Islet precursor cell (in vitro differentiated cells): ENCODE measurements around the gene EIF6.

Experiments
- DNase-seq: peaks from one replicate; pipeline ENCODE4 v3.0.0-alpha.2; 2018

Gene EIF6

GRCh38 chr20:35293303-35294292 is 9.0 kb upstream of the EIF6 start:
- DNase-seq, result no peak

GRCh38 chr20:35292504-35293285 is 8.1 kb upstream of the EIF6 start:
- peak; percentile 54 for DNase-seq

DNA sequence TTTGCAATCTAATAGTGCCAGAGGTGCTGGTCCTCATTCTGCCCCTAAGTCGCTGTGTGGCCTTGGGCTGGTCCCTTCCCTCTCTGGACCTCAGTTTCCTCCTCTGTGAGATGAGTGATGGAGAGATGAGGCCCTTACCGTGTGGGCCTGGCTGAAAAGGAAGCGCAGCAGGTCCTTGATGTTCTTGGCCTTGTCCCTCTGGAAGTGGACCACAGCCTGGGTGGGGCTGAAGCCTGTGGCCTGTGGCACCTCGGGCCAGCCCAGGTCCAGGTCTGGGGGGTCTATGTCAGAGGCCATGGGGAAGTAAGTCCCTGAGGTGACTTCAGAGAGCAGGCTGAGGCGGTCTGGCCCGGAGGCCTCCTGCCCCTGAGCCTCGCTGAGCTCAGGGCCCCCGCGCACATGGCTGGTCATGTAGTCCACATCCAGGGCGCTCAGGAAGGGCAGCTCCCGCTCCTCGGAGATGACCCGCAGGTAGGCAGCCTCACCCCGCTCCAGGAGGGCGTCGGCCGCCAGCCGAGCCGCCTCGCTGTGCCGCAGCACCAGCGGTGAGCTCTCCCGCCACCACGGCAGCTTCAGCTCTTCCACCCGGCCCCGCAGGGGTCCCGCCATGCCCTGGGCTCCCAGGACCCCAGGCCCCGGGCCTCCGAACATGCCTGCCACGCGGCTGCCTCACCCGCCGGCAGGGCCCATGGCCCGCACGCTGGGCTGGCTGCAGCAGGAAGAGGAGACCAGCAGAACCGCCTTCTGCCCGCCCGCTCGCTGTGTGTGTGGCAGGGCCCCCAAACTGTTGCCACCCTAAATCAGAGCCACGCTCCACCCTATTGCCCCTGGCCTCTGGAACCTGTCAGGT is 7.3 kb upstream of the EIF6 start, which contains the start of gene FAM83C:
TSS of gene FAM83C (minus strand) at position 772 of the 850 bp plus-strand sequence. CDS start at position 651, 121 bp downstream.
- DNase-seq, result no peak

- no peak for DNase-seq
These were observed 6.4 kb upstream of the EIF6 start for GRCh38 chr20:35290887-35291417.

DNA sequence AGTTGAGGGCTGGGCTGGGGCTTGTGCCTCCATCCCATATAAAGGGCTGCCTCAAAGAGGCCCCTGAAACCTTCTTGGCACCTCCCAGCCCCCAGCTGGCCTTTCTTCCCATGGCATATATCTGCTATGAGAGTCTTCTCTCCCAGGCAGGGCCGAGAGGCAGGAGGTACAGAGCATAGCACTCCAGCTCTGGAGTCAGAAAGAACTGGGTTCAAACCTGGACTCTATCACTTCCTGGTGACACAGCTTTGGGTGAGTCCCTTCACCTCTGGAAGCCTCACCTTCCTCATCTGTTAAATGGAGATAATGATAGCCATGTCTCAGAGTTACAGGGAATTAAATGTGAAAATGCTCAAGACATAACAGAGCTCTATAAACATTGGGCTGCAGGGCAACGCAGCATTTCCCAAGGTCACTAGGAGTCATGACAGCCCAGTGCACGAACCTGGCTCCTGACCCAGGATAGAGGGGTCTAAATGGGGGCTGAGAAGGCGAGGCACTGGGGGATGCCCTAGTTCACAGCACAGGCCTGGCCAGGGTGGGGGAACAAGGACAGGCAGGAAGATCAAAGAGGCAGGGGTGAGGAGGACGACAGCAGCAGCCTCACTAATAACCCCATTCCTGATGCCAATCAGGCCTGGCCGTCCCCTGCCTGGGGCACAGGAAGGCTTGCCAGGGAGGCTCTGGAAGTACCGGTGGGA is 5.8 kb upstream of the EIF6 start:
- DNase-seq, result peak; percentile 57

- DNase-seq, result no peak
These were observed 3.9 kb upstream of the EIF6 start for GRCh38 chr20:35288325-35289060.

DNA sequence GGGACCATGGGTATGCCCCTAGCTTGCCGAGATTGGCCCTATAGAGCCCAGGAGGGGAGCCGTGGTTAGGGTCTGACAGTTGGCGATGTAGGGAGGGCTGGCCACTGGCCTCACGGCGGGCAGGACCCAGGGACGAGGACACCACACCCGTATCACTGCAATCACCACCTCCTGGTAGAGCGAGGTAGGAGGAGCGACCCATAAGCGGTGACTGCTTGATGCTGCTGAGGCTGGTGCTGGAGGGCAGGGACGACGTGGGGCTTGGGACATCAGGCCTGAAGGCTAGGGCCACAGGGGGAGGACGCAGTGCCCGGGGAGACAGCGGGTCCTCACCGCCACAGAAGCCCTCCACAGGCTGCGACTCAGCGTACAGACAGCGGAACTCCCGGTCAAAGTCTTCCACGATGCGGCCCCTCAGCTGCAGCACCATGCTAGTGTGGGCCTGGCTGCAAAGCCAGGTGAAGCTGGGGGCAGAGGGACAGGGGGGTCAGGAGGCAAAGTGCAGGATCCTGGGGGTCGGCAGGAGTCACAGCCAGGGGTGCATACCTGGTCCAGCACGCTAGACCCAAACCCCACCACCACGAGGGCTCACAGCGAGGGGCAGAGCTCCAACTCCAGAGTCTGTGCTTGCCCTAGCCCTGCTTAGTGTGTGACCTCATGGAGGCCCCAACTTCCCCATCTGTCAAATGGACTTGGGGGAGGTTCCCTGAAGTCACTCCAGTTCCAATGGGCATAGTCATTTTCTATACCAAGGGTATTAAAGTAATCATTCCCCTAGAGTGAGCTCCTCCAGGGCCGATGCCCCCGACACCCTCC is 3.1 kb upstream of the EIF6 start:
- DNase-seq, result no peak

GRCh38 chr20:35286899-35287508 is 2.4 kb upstream of the EIF6 start:
- DNase-seq, result no peak

GRCh38 chr20:35286077-35286898 is 1.7 kb upstream of the EIF6 start:
- DNase-seq, result no peak

DNA sequence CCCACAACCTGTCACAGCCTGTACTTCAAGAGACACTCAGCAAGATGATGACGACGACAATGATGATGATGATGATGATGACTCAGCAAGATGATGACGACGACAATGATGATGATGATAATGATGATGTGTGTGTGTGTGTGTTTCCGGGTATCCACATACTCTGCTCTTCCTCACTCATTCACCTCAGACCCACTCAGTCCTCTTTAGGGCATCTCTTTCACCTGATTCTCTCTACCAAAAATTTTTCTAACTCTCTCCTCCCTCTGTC is 1.2 kb upstream of the EIF6 start:
- DNase-seq, result no peak

GRCh38 chr20:35284992-35285805 is 627 bp upstream of the EIF6 start:
- no peak for DNase-seq

DNA sequence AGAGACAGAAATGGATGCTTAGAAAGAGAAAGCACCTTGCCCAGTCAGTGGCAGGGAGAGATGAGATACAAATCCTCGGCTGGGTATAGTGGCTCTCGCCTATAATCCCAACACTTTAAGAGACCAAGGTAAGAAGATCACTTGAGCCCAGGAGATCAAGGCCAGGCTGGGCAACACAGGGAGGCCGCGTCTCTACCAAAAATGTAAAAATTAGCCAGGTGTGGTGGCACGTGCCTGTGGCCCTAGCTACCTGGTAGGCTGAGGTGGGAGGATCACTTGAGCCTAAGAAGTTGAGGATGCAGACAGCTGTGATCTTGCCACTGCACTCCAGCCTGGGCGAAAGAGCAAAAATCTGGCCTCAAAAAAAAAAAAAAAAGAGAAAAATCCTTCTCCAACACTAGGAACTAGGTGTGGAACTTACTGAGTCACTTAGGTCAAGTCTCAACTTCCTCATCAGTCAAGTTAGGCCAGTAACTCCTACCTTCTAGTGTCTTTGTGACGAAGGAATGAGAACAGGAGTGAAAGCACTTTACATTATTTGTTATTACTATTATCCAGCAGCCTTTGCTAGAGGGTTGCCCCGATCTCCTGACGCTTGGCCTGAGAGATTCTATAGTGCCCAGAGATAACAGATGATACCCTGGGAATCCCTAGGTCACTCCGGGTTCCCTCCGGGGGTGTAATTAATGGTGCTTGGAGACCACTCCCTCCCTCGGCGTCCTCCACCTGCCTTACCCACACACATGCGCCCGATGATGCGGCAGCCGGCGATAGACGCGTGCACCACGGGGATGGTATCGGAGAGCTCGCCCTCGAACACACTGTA is 918 bp downstream of the EIF6 start:
- DNase-seq, result no peak

DNA sequence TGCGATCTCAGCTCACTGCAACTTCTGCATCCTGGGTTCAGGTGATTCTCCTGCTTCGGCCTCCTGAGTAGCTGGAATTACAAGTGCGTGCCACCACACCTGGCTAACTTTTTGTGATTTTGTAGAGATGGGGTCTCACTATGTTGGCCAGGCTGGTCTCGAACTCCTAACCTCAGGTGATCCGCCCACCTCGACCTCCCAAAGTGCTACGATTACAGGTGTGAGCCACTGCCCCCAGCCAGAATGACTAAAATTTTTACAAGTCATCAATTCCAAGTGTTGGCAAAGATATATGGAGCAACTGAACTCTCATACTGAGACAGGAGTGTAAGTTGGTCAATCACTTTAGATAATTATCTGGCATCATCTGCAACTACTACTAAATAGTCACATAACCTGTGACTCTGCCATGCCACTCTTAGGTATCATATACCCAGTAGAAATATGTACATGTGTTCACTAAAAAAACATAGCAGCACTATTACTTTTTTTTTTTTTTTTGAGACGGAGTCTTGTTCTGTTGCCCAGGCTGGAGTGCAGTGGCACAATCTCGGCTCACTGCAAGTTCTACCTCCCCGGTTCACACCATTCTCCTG is 3.0 kb downstream of the EIF6 start:
- no peak for DNase-seq

DNA sequence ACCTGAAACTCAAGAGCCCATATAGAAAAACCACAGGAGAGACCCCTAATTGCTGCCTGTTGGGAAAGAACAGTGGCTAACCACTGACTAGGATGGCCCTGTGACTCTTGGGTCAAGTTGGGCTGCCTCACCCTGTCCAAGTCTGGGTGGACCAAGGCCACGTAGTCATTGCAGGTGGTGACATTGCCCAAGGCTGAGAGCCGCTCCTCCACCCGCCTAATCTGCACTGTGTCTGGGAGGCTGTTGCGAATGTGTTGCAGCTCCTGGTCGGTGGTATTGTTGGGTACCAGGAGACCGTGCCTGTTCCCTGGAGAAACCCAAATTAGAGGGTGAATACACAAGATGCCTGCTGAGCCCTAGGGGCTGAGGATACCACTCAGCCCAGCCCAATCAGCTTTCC is 4.0 kb downstream of the EIF6 start:
- no peak for DNase-seq

DNA sequence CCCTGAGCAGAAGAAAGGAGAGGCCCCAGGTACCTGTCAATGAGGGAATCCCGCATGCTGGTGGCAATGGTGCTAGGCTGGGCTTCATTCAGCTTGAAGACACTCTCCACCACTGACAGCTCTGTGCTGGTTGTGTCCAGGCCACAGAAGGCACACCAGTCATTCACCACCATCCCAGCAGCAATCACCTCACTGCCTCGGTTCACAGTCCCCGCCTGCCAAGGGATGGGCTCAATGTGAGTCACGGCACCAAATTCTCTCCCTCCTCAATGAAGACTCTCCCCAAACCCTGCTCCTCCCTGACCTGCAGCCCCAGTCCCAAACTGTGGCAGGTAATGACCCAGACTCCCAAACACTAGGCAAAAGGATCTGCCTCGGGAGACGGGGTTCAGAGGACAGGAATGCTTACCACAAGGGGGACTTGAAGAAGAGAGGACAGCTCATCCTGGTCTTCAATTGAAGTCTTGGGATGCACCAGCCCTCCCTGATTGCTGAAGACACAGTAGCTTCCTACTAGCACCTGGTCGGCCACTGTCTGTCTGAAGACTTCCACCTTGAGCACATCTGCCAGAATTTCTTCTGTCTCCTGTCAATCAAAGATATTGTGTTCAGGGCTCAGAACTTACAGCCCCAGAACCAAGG is 4.9 kb downstream of the EIF6 start:
- no peak for DNase-seq

- DNase-seq, result no peak
These were observed 5.5 kb downstream of the EIF6 start for GRCh38 chr20:35279040-35279439.
